WTC11 (cell line): Measurements from ENCODE around the gene MGMT. TPM values are rescaled to one million over a fixed set of nuclear protein-coding genes. Genes with fewer than 3 reads are reported as not detected.

Experiments
- ATAC-seq: fragments of 200-7000 bp; cut with Tn5 transposase; 2 replicates; pipeline ENCODE4 v1.10.0; 2021; ENCODE audit warnings: mild to moderate bottlenecking, moderate library complexity
- CTCF ChIA-PET: fragments of 300-600 bp; sonication (Branson Sonifier 250); formaldehyde crosslinking; loops from one replicate; lab custom pipeline; 2021; ENCODE audit warnings: antibody characterized with exemption; lab: Charles Lee
- POLR2A ChIA-PET: fragments of 350-600 bp; sonication (Branson Sonifier 250); formaldehyde crosslinking; loops from one replicate; lab custom pipeline; 2021; ENCODE audit warnings: antibody characterized with exemption; lab: Charles Lee
- DNase-seq: peaks from one replicate; pipeline ENCODE4 v3.0.0; 2021; ENCODE audit warnings: low spot score
- H3K27ac Mint-ChIP-seq: 2 replicates; pipeline ENCODE4 v1.8.0; 2021; ENCODE audit warnings: mixed read lengths
- H3K27me3 Mint-ChIP-seq: 2 replicates; pipeline ENCODE4 v1.8.0; 2021; ENCODE audit warnings: low read depth, mild to moderate bottlenecking, moderate library complexity, mixed read lengths
- H3K36me3 Mint-ChIP-seq: 2 replicates; pipeline ENCODE4 v1.8.0; 2021; ENCODE audit warnings: mixed read lengths
- H3K4me1 Mint-ChIP-seq: 2 replicates; pipeline ENCODE4 v1.8.0; 2022; ENCODE audit warnings: mixed read lengths
- H3K4me3 Mint-ChIP-seq: 2 replicates; pipeline ENCODE4 v1.8.0; 2021; ENCODE audit warnings: mild to moderate bottlenecking, moderate library complexity, mixed read lengths
- H3K9me3 Mint-ChIP-seq: 2 replicates; pipeline ENCODE4 v1.8.0; 2021; ENCODE audit warnings: mixed read lengths
- ARID4B ChIP-seq: sonication (generic); formaldehyde crosslinking; IDR thresholded peaks from 2 replicates; pipeline ENCODE4 v1.8.0; 2023; ENCODE audit warnings: missing genetic modification reagents, mild to moderate bottlenecking, borderline replicate concordance
- ATF3 ChIP-seq: sonication (generic); formaldehyde crosslinking; conservative IDR thresholded peaks from 2 replicates; pipeline ENCODE4 v1.8.1; 2022; ENCODE audit warnings: mild to moderate bottlenecking, missing genetic modification reagents
- ELF4 ChIP-seq: sonication (generic); formaldehyde crosslinking; IDR thresholded peaks from 2 replicates; pipeline ENCODE4 v1.8.1; 2022; ENCODE audit warnings: low read depth, mild to moderate bottlenecking, moderate library complexity, missing genetic modification reagents
- ESRRA ChIP-seq: sonication (generic); formaldehyde crosslinking; IDR thresholded peaks from 2 replicates; pipeline ENCODE4 v1.8.1; 2022; ENCODE audit warnings: mild to moderate bottlenecking, missing genetic modification reagents, borderline replicate concordance
- FOXJ3 ChIP-seq: sonication (generic); formaldehyde crosslinking; IDR thresholded peaks from 2 replicates; pipeline ENCODE4 v1.9.0; 2021; ENCODE audit warnings: missing genetic modification reagents, mild to moderate bottlenecking, borderline replicate concordance
- FOXK1 ChIP-seq: sonication (generic); formaldehyde crosslinking; IDR thresholded peaks from 2 replicates; pipeline ENCODE4 v1.8.0; 2022; ENCODE audit warnings: mild to moderate bottlenecking, moderate library complexity, missing genetic modification reagents
- FOXP1 ChIP-seq: sonication (generic); formaldehyde crosslinking; IDR thresholded peaks from 2 replicates; pipeline ENCODE4 v1.8.0; 2022; ENCODE audit warnings: missing genetic modification reagents, mild to moderate bottlenecking, moderate library complexity, borderline replicate concordance
- IRF1 ChIP-seq: sonication (generic); formaldehyde crosslinking; IDR thresholded peaks from 2 replicates; pipeline ENCODE4 v1.8.0; 2023; ENCODE audit warnings: missing genetic modification reagents
- JUN ChIP-seq: sonication (generic); formaldehyde crosslinking; IDR thresholded peaks from 2 replicates; pipeline ENCODE4 v1.8.0; 2023; ENCODE audit warnings: mild to moderate bottlenecking, missing genetic modification reagents
- MYBL2 ChIP-seq: sonication (generic); formaldehyde crosslinking; IDR thresholded peaks from 2 replicates; pipeline ENCODE4 v1.8.1; 2023; ENCODE audit warnings: mild to moderate bottlenecking, moderate library complexity, missing genetic modification reagents
- RELA ChIP-seq: sonication (generic); formaldehyde crosslinking; IDR thresholded peaks from 2 replicates; pipeline ENCODE4 v1.8.1; 2022; ENCODE audit warnings: missing genetic modification reagents, mild to moderate bottlenecking, borderline replicate concordance
- ZNF138 ChIP-seq: sonication (generic); formaldehyde crosslinking; conservative IDR thresholded peaks from 2 replicates; pipeline ENCODE4 v1.8.1; 2022; ENCODE audit warnings: mild to moderate bottlenecking, moderate library complexity, missing genetic modification reagents
- ZNF219 ChIP-seq: sonication (generic); formaldehyde crosslinking; IDR thresholded peaks from 2 replicates; pipeline ENCODE4 v1.8.0; 2023; ENCODE audit warnings: missing genetic modification reagents, mild to moderate bottlenecking, borderline replicate concordance
- ZNF425 ChIP-seq: fragments of 250-450 bp; sonication (Bioruptor Pico); conservative IDR thresholded peaks from 2 replicates; pipeline ENCODE4 v1.9.0; 2021; ENCODE audit warnings: mild to moderate bottlenecking
- total RNA-seq: library from RNA; stranded (reverse); gene quantifications from 3 replicates; pipeline ENCODE4 v1.2.3, GENCODE V29; 2021

The MGMT gene
- total RNA-seq, 1 experiment from 2014 or later: 11.8 TPM

GRCh38 chr10:129612481-129613109 lies 145.6 kb downstream of the MGMT start (continued):
- no peak for TF ChIP-seq ARID4B (CRISPR knock-in tag)
- TF ChIP-seq IRF1: no peak
- TF ChIP-seq ELF4 (CRISPR knock-in tag): no peak
- TF ChIP-seq ESRRA (CRISPR knock-in tag): no peak
- TF ChIP-seq, all 79 proteins: peak for 0

- ChIA-PET CTCF (no interaction called here), POLR2A (no interaction called here)
- Mint-ChIP-seq H3K36me3 (no peaks in the 10 kb centered on the region), H3K4me1 (peaks cover 19% of the 10 kb centered on the region), H3K9me3 (no peaks in the 10 kb centered on the region), H3K4me3 (no peak overlapping the region), H3K27ac (no peak overlapping the region), H3K27me3 (no peaks in the 10 kb centered on the region; the same call in 1 of the 2 replicates)
- TF ChIP-seq FOXK1 (CRISPR knock-in tag): no peak
- no peak for TF ChIP-seq ESRRA (CRISPR knock-in tag)
- no peak for TF ChIP-seq FOXP1
- TF ChIP-seq FOXJ3: no peak
- TF ChIP-seq ATF3 (CRISPR knock-in tag): no peak
- no peak for TF ChIP-seq ZNF219
- ATAC-seq (no peak), DNase-seq (no peak)
These were observed 146.4 kb downstream of the MGMT start for GRCh38 chr10:129613377-129613980.

- Mint-ChIP-seq H3K4me1 (peaks cover 23% of the 10 kb centered on the region), H3K36me3 (no peaks in the 10 kb centered on the region), H3K27me3 (no peaks in the 10 kb centered on the region; the same call in 1 of the 2 replicates), H3K9me3 (no peaks in the 10 kb centered on the region), H3K27ac (no peak overlapping the region), H3K4me3 (no peak overlapping the region)
- no peak for TF ChIP-seq JUN
- no peak for TF ChIP-seq ELF4 (CRISPR knock-in tag)
- no peak for TF ChIP-seq ZNF425 (CRISPR knock-in tag)
- no peak for TF ChIP-seq RELA (CRISPR knock-in tag)
- TF ChIP-seq MYBL2: no peak
- TF ChIP-seq ZNF138 (CRISPR knock-in tag): no peak
- ATAC-seq (no peak), DNase-seq (no peak)
- ChIA-PET CTCF (no interaction called here), POLR2A (no interaction called here)
These were observed 147.3 kb downstream of the MGMT start for GRCh38 chr10:129614341-129614740.
